AG09309 (cell line): ENCODE results near the gene ABCA13.

Experiments
- DNase-seq: peaks from one replicate; pipeline ENCODE4 v3.0.0-alpha.2; 2010; ENCODE audit warnings: low read depth
- H3K4me3 ChIP-seq: 2 replicates; pipeline ENCODE4 v1.5.1; 2011; ENCODE audit warnings: mild to moderate bottlenecking, low read depth, low read length, moderate library complexity; ENCODE audit not compliant: control insufficient read depth
- TF ChIP-seq, protein P1 (sequence below): IDR thresholded peaks from 2 replicates; pipeline ENCODE4 v1.5.1; 2011; ENCODE audit warnings: mild to moderate bottlenecking, low read depth, low read length, inconsistent platforms; ENCODE audit not compliant: insufficient read depth, control insufficient read depth; ENCODE audit errors: missing control alignments

The ABCA13 gene

DNA sequence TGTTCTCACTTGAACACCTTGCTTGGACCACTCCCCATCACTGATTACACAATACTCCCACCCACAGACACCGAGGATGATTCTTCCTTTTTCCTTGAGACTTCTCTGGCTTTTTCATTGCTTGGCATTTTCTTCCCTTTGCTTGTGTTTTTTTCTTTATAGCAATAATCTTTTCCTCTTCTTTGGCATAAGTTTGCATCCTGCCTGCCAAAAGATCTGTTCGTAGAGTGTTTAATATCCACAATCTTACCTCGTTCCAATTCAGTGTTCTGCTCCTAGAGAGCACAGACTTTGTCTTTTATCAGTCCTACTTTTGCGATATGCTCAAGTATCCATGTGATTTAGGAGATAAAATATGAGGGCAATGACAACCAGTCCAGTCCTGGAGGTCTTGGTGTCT is 449.8 kb downstream of the ABCA13 start:
- TF ChIP-seq, protein P1, sequence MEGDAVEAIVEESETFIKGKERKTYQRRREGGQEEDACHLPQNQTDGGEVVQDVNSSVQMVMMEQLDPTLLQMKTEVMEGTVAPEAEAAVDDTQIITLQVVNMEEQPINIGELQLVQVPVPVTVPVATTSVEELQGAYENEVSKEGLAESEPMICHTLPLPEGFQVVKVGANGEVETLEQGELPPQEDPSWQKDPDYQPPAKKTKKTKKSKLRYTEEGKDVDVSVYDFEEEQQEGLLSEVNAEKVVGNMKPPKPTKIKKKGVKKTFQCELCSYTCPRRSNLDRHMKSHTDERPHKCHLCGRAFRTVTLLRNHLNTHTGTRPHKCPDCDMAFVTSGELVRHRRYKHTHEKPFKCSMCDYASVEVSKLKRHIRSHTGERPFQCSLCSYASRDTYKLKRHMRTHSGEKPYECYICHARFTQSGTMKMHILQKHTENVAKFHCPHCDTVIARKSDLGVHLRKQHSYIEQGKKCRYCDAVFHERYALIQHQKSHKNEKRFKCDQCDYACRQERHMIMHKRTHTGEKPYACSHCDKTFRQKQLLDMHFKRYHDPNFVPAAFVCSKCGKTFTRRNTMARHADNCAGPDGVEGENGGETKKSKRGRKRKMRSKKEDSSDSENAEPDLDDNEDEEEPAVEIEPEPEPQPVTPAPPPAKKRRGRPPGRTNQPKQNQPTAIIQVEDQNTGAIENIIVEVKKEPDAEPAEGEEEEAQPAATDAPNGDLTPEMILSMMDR: no peak
- H3K4me3 ChIP-seq: no peak overlapping the region

DNA sequence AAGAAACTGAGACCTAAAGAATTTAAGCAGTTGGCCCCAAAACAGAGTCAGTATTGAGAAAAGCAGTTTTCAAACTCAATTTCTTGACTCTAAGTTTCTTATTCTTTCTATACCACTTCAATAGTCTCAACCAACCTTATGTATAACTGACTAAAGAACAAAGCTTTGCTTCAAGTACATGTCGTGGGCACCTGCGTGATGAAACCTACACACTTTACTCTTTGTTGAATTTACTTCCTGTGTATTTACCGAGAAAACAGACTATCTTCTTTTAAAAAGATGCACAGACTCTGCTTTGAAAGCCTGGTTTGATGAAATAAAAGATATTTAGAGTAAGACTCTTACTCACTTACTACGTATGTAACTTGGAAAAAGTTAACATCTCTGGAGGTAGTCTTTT is 455.9 kb downstream of the ABCA13 start:
- DNase-seq: no peak
- TF ChIP-seq, protein P1: no peak
- no peak overlapping the region for H3K4me3 ChIP-seq

More for the DNA sequence above, 449.8 kb downstream of the ABCA13 start:
- no peak for DNase-seq

DNA sequence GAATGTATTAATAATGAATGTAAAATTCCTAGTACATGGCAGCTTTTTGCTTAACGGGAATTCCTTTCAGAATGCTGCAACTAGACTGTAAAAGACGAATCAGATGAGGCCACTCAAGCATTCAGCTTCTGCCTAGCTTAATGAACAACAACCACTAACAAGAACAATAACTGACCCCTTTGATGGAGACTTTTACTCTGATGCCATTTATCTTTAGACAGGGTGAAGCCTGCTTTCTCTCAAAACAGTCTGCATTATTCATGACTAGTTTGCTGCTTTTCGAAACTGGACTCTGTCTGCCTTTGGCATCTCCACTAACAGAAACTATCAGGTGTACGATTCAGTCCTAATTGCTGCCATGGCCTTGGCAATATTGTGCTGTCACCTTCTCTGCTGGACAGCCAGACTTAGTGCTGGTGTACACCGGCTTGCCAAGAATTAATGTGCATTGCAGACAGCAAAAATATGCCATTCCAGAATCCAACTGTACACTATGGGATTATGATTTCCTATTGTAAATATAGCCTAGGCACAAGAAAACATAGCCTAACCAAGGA is 457.6 kb downstream of the ABCA13 start:
- DNase-seq: no peak
- TF ChIP-seq, protein P1: no peak
- H3K4me3 ChIP-seq: no peak overlapping the region

DNA sequence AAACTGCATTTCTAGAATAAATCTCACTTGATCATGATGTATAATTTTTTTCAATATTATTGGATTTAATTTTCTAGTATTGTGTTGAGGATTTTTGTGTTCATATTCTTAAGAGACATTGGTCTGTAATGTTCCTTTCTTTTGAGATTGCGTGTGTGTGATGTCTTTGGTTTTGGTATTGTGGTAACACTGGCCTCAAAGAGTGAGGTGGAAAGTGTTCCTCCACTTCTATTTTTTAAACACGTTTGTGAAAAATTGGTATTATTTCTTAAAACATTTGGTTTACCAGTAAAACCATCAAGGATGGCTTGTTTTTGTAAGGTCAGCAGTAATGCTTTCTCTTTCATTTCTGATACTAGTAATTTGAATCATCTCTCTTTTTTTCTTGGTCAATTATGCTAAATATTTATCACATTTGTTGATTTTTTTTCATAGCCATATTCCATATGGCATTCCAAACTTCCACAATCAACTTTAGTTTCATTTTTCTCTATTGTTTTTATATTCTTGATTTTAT is 462.9 kb downstream of the ABCA13 start:
- no peak for DNase-seq
- TF ChIP-seq, protein P1: no peak

DNA sequence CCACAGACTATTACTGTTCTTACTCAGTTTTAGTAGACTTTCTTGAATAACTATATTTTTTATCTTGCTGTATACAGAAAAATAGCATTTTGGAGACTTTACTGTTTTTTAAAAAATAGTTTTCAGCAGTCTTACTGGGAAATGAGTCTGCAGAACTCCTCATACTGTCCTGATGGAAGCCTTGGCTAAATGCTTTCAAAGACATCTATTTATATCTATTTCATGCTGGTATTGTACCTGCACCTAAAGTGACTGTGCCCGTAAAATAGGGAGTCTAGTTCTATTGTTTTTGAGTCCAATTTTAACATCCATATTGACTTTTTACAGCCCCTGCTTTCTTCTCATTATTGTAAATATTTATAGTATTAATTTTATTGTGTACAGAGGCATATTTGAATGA is 464.5 kb downstream of the ABCA13 start:
- TF ChIP-seq, protein P1: no peak

More for the DNA sequence above, 462.9 kb downstream of the ABCA13 start:
- H3K4me3 ChIP-seq: no peak overlapping the region

DNA sequence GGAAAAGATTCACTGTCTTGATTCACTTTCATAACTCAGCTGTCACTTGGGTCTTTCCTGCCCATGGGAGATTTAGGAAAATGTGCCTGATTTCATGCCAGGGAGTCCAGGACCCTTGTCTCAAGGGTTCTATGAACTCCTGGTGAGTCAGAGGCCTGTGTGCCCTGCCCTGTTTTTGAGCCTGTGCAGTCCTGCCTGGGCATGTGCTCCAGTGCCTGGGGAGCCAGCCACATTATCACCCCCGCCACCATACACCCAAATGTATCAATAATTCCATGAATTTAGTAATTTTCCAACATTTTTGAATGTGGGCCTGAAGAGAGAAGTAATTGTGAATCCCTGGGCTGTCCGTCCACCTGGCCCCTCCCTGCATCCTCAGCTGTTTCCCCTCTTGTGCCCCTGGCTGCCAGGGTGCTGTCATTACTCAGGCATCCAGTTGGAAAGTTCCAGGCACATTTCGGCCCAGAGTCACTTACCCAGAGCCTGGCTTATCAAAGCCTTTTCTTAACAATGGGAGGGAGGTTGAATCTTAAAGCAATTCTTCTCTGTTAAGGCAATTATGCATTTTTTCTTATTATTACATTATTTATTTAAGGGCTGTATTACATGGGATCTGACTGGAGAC is 465.2 kb downstream of the ABCA13 start:
- DNase-seq: no peak

More for the DNA sequence above, 464.5 kb downstream of the ABCA13 start:
- no peak overlapping the region for H3K4me3 ChIP-seq
- no peak for DNase-seq

More for the DNA sequence above, 465.2 kb downstream of the ABCA13 start:
- TF ChIP-seq, protein P1: no peak
- H3K4me3 ChIP-seq: no peak overlapping the region
